Right lobe of liver (tissue), 4 donors: ENCODE results near the gene LRP10.

Experiments
- CTCF ChIP-seq, 4 donors: fragments of 200-600 bp in 3 of 4; fragments of 450-650 bp in 1 of 4; IDR thresholded peaks; one replicate each; pipeline versions ENCODE4 v1.5.1 to v1.8.0; 2016 to 2022; ENCODE audit warnings: antibody characterized with exemption in 4 of 4, mild to moderate bottlenecking in 2 of 4
- POLR2A ChIP-seq: fragments of 450-650 bp; IDR thresholded peaks from one replicate; pipeline ENCODE4 v1.6.1; 2017; ENCODE audit warnings: antibody characterized with exemption, mild to moderate bottlenecking
- donor health status: DM: no; HTN: no; CAD: no.
- donor health status: DM: no; HTN: no; CAD: no.
- donor health status: DM: no; HTN: yes; CAD: no.

DNA sequence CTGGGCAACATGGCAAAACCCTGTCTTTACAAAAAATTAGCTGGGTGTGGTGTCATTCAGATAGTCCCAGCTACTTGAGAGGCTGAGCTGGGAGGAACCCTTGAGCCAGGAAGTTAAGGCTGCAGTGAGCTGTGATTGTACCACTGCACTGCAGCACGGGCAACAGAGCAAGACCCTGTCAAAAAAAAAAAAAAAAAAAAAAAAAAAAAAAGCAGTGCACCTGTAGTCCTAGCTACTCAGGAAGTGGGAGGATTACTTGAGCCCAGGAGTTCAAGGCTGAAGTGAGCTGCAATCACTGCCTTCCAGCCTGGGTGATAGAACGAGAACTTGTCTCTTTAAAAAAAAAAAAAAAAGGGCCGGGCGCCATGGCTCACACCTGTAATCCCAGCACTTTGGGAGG lies 17.1 kb downstream of the LRP10 start:
- no peak for TF ChIP-seq CTCF (IDR thresholded peaks at IDR 0.05)
- no peak for TF ChIP-seq POLR2A
